ENCODE results near the gene KRTAP5-3. TPM values are rescaled to one million over a fixed set of nuclear protein-coding genes. Genes with fewer than 3 reads are reported as not detected.

KRTAP5-3 gene
- total and polyA plus RNA-seq, 2 experiments from 2014 or later = not detected

DNA sequence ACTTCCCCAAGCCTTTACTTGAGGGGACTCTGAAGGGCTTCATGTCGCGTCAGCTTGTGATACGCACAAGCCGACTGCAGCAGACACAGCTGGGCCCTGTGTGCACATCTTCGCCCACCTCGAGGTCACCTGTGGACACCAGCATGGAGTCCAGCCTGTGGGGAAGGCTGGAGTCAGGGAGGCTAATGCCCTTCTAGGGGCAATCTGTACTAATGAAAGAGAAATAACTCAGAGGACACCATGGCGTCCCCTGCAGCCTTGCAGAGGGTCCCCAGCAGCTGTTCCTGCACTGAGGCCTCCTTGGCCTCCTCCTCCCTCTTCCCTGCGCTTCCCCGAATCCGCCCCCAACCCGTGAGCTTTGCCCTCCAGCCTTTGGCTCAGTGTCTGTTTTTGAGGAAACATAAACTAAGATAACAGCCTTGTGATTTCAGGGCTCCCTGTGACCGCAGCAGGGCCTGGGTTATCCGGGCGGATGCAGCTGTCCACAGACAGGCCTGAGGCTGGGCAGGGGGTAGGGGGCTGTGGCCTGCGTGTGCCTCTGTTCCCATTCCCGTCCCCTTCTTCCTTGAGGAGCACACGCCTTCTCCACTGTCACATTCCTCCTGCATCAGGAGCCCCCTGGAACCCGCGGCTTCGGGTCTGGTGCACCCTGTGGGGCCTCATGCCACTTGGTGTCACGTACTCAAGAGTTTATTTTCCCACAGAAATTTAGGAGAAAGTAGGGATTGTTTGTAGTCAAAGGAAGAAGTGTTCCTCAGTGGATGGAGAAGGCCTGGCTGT is 46.3 kb upstream of the KRTAP5-3 start:
- no peaks in the 10 kb centered on the region for H4K20me1 ChIP-seq (ENCODE audit: insufficient read depth, poor library complexity, severe bottlenecking)
- no peak for TF ChIP-seq EZH2 (IDR thresholded peaks at IDR 0.05; ENCODE audit: borderline replicate concordance)
- TF ChIP-seq, protein P1, sequence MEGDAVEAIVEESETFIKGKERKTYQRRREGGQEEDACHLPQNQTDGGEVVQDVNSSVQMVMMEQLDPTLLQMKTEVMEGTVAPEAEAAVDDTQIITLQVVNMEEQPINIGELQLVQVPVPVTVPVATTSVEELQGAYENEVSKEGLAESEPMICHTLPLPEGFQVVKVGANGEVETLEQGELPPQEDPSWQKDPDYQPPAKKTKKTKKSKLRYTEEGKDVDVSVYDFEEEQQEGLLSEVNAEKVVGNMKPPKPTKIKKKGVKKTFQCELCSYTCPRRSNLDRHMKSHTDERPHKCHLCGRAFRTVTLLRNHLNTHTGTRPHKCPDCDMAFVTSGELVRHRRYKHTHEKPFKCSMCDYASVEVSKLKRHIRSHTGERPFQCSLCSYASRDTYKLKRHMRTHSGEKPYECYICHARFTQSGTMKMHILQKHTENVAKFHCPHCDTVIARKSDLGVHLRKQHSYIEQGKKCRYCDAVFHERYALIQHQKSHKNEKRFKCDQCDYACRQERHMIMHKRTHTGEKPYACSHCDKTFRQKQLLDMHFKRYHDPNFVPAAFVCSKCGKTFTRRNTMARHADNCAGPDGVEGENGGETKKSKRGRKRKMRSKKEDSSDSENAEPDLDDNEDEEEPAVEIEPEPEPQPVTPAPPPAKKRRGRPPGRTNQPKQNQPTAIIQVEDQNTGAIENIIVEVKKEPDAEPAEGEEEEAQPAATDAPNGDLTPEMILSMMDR (IDR thresholded peaks at IDR 0.05; ENCODE audit: poor library complexity) = no peak
- H3K9me2 ChIP-seq (replicated peaks; ENCODE audit: insufficient read depth) = no peaks in the 10 kb centered on the region
- DNase-seq (ENCODE audit: low spot score) = peak; percentile 49
- peaks cover 44% of the 10 kb centered on the region for H3K4me1 ChIP-seq (ENCODE audit: insufficient read depth)
- no peaks in the 10 kb centered on the region for H3K79me2 ChIP-seq
- H3K27ac ChIP-seq = peak overlapping the region; percentile 86
- H2AFZ ChIP-seq = no peak overlapping the region
- H3K27me3 ChIP-seq = no peaks in the 10 kb centered on the region
- H3K36me3 ChIP-seq (replicated peaks; ENCODE audit: insufficient read depth, low read depth) = no peaks in the 10 kb centered on the region
- H3K9me3 ChIP-seq (ENCODE audit: low read depth) = no peaks in the 10 kb centered on the region
- WGBS (ENCODE audit: low lambda C conversion rate, missing lambda C conversion rate) = 46% methylated on average over 21 of the region's 21 CpGs
- peak overlapping the region; percentile 18 for H3K4me2 ChIP-seq
- H3K4me3 ChIP-seq = no peak overlapping the region

DNA sequence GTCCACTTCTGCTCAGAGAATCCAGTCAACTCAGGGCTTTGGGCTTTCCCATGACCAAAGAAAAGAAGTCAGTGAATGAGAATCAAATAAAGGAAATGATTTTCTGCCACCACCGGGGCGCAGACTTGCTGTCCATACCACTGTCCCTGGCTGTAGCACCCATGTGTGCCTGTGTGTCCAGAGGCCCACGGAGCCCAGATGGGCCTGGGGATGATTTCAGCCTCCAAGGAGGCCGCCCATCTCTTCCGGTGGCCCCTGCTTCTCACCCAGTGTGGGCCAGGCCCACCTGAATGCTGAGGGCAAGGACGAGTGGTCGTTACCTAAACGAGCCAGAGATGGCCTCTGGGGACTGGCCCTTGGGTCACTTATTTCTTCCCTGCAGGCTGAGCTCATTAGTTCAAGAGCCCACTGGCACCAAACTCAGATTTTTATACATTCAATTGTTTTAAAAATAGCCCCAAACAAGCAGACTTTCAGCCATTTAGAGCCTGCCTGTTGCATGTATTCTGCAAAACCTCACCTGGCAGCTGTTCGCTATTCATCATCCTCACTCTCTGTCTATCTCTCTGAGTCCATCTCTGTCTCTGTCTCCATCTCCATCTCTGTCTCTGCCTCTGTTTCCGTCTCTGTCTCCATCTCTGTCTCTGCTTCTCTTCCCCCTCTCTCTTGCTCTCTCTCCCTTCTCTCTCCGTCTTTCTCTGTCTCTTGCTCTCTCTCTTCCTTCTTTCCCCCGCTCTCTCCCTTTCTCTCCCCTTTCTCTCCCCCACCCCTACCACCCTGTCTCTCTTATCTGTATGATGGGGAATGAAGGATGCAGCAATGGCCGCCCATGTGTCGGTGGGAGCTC is 45.5 kb upstream of the KRTAP5-3 start:
- Histone ChIP-seq H3K9me2 (replicated peaks; ENCODE audit: insufficient read depth) (no peaks in the 10 kb centered on the region), H3K4me2 (no peak overlapping the region), H3K36me3 (replicated peaks; ENCODE audit: insufficient read depth, low read depth) (no peaks in the 10 kb centered on the region), H3K27ac (peak overlapping the region; percentile 86), H2AFZ (no peak overlapping the region), H3K27me3 (no peaks in the 10 kb centered on the region), H3K9me3 (ENCODE audit: low read depth) (no peaks in the 10 kb centered on the region), H3K4me1 (ENCODE audit: insufficient read depth) (peaks cover 43% of the 10 kb centered on the region), H4K20me1 (ENCODE audit: insufficient read depth, poor library complexity, severe bottlenecking) (no peaks in the 10 kb centered on the region), H3K79me2 (no peaks in the 10 kb centered on the region), H3K4me3 (no peak overlapping the region)
- no peak for DNase-seq (ENCODE audit: low spot score)
- no peak for TF ChIP-seq EZH2phosphoT487 (IDR thresholded peaks at IDR 0.05; ENCODE audit: low read depth, severe bottlenecking, unreplicated experiment)
- no peak for TF ChIP-seq EZH2 (IDR thresholded peaks at IDR 0.05; ENCODE audit: borderline replicate concordance)
- TF ChIP-seq, protein P1 (IDR thresholded peaks at IDR 0.05; ENCODE audit: poor library complexity) = no peak
- 84% methylated on average over 12 of the region's 14 CpGs for WGBS (ENCODE audit: low lambda C conversion rate, missing lambda C conversion rate)

DNA sequence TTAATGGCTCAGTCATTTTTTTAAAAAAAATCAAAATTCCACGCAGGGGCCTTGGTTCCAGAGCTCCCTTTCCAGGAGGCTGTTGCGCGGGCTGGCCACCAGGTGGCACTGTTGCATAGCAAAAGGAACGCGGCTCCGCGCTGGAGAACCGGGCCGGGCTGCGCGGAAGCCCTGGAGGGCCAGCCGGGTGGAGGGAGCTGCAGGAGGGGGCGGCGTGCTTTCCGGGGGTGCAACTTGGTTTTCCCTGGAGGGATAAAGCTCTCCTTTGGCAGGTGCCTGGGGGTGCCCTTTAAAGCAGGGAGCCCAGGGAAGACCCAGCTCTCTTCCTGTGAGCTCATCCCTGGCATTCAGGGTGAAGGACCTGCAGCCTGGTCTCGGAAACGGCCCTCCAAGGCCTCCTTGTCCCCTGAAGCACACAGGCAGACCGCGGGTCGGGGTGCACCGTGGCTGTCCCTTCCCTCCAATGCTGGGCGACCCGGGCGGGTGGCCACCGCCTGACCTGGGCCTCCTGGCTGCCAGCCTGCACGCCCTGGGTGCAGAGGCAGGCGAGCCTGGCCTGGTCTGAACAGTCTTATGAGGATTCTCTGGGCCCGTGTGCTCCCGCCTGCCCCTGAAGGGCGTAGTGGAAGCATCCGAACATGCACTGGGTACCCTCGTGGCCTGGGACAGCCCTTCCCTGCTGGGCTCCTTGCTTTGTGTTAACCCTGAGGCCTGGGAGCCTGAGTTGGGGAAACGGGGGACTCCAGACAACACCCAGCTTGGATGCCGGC is 44.7 kb upstream of the KRTAP5-3 start:
- Histone ChIP-seq H3K9me2 (replicated peaks; ENCODE audit: insufficient read depth) (no peaks in the 10 kb centered on the region), H3K4me3 (no peak overlapping the region), H4K20me1 (ENCODE audit: insufficient read depth, poor library complexity, severe bottlenecking) (no peaks in the 10 kb centered on the region), H3K27ac (peak overlapping the region; percentile 86), H3K27me3 (no peaks in the 10 kb centered on the region), H3K4me2 (peak overlapping the region; percentile 61), H3K79me2 (no peaks in the 10 kb centered on the region), H3K36me3 (replicated peaks; ENCODE audit: insufficient read depth, low read depth) (no peaks in the 10 kb centered on the region), H3K4me1 (ENCODE audit: insufficient read depth) (peaks cover 43% of the 10 kb centered on the region), H2AFZ (no peak overlapping the region), H3K9me3 (ENCODE audit: low read depth) (no peaks in the 10 kb centered on the region)
- 37% methylated on average over 33 of the region's 34 CpGs for WGBS (ENCODE audit: low lambda C conversion rate, missing lambda C conversion rate)
- TF ChIP-seq, protein P1 (IDR thresholded peaks at IDR 0.05; ENCODE audit: poor library complexity) = peak; percentile 99
- TF ChIP-seq EZH2 (IDR thresholded peaks at IDR 0.05; ENCODE audit: borderline replicate concordance) = no peak
- no peak for TF ChIP-seq EZH2phosphoT487 (IDR thresholded peaks at IDR 0.05; ENCODE audit: low read depth, severe bottlenecking, unreplicated experiment)
- DNase-seq (ENCODE audit: low spot score) = peak; percentile 85

Measured in hepatocyte (in vitro differentiated cells).